ENCODE data around the gene HEATR5A. TPM values are rescaled to one million over a fixed set of nuclear protein-coding genes. Genes with fewer than 3 reads are reported as not detected.
"Not testable (repeated sequence)": the region's sequence is repeated elsewhere in the genome, so short reads cannot be mapped to it uniquely, and the experiment has no call there.

The HEATR5A gene
- total RNA-seq, 1 experiment from 2014 or later, result 19.0 TPM

- Histone ChIP-seq H3K27me3 (replicated peaks; ENCODE audit: insufficient read depth, low read depth, low read length, poor library complexity) (no peaks in the 10 kb centered on the region), H3K9me3 (ENCODE audit: low read depth, low read length, poor library complexity, severe bottlenecking) (no peaks in the 10 kb centered on the region), H3K4me3 (ENCODE audit: low read depth, low read length, poor library complexity, severe bottlenecking) (no peak overlapping the region), H3K4me1 (ENCODE audit: insufficient read depth, low read length, poor library complexity, severe bottlenecking) (peaks cover 4% of the 10 kb centered on the region), H3K36me3 (ENCODE audit: insufficient read depth, low read length, poor library complexity, severe bottlenecking) (no peaks in the 10 kb centered on the region), H3K27ac (ENCODE audit: low read depth, low read length, poor library complexity, severe bottlenecking) (no peak overlapping the region)
- no TSS peak for BruUV-seq (replicated peaks)
- CTCF ChIA-PET, result no interaction called here
- DNase-seq (ENCODE audit: low spot score), result no peak
- POLR2A ChIA-PET (ENCODE audit: low non-redundant PET), result interaction anchor here (0.6 kb wide), 1 partner anchor 91 kb away, joined by 7 read pairs; no protein-coding TSS in a partner anchor
- no peak for TF ChIP-seq EZH2 (IDR thresholded peaks at IDR 0.05; ENCODE audit: borderline replicate concordance, low read depth, low read length, poor library complexity, severe bottlenecking)
- TF ChIP-seq CTCF (conservative IDR thresholded peaks at IDR 0.05; ENCODE audit: low read depth, low read length), result no peak
- intact Hi-C loops (cut with micrococcal nuclease; ENCODE audit: unreplicated experiment), result no loop called here
Observed at GRCh38 chr14:31261523-31261858, 158.9 kb downstream of the HEATR5A start.

- H3K36me3 ChIP-seq (ENCODE audit: insufficient read depth, low read length, poor library complexity, severe bottlenecking); CTCF ChIA-PET; H3K9me3 ChIP-seq (ENCODE audit: low read depth, low read length, poor library complexity, severe bottlenecking); H3K4me1 ChIP-seq (ENCODE audit: insufficient read depth, low read length, poor library complexity, severe bottlenecking); POLR2A ChIA-PET (ENCODE audit: low non-redundant PET); H3K4me3 ChIP-seq (ENCODE audit: low read depth, low read length, poor library complexity, severe bottlenecking); DNase-seq (ENCODE audit: low spot score); H3K27ac ChIP-seq (ENCODE audit: low read depth, low read length, poor library complexity, severe bottlenecking); intact Hi-C loops (cut with micrococcal nuclease; ENCODE audit: unreplicated experiment); H3K27me3 ChIP-seq (replicated peaks; ENCODE audit: insufficient read depth, low read depth, low read length, poor library complexity); BruUV-seq (replicated peaks): not testable (repeated sequence)
Observed at GRCh38 chr14:31259040-31259435, 161.3 kb downstream of the HEATR5A start.

- DNase-seq (ENCODE audit: low spot score), result no peak
- no peak overlapping the region for H3K27ac ChIP-seq (ENCODE audit: low read depth, low read length, poor library complexity, severe bottlenecking)
- no TSS peak for BruUV-seq (replicated peaks)
- POLR2A ChIA-PET (ENCODE audit: low non-redundant PET), result no interaction called here
- TF ChIP-seq EZH2 (IDR thresholded peaks at IDR 0.05; ENCODE audit: borderline replicate concordance, low read depth, low read length, poor library complexity, severe bottlenecking) (no peak), CTCF (conservative IDR thresholded peaks at IDR 0.05; ENCODE audit: low read depth, low read length) (no peak)
- intact Hi-C loops (cut with micrococcal nuclease; ENCODE audit: unreplicated experiment), result no loop called here
- no peaks in the 10 kb centered on the region for H3K36me3 ChIP-seq (ENCODE audit: insufficient read depth, low read length, poor library complexity, severe bottlenecking)
- H3K9me3 ChIP-seq (ENCODE audit: low read depth, low read length, poor library complexity, severe bottlenecking), result no peaks in the 10 kb centered on the region
- no peak overlapping the region for H3K4me3 ChIP-seq (ENCODE audit: low read depth, low read length, poor library complexity, severe bottlenecking)
- CTCF ChIA-PET, result no interaction called here
- peaks cover 4% of the 10 kb centered on the region for H3K4me1 ChIP-seq (ENCODE audit: insufficient read depth, low read length, poor library complexity, severe bottlenecking)
- H3K27me3 ChIP-seq (replicated peaks; ENCODE audit: insufficient read depth, low read depth, low read length, poor library complexity), result no peaks in the 10 kb centered on the region
Observed at GRCh38 chr14:31258427-31259039, 161.8 kb downstream of the HEATR5A start.

GRCh38 chr14:31257554-31258426, 162.6 kb downstream of the HEATR5A start:
- H3K27ac ChIP-seq (ENCODE audit: low read depth, low read length, poor library complexity, severe bottlenecking); H3K27me3 ChIP-seq (replicated peaks; ENCODE audit: insufficient read depth, low read depth, low read length, poor library complexity); POLR2A ChIA-PET (ENCODE audit: low non-redundant PET); intact Hi-C loops (cut with micrococcal nuclease; ENCODE audit: unreplicated experiment); H3K9me3 ChIP-seq (ENCODE audit: low read depth, low read length, poor library complexity, severe bottlenecking); BruUV-seq (replicated peaks); H3K36me3 ChIP-seq (ENCODE audit: insufficient read depth, low read length, poor library complexity, severe bottlenecking); H3K4me3 ChIP-seq (ENCODE audit: low read depth, low read length, poor library complexity, severe bottlenecking); DNase-seq (ENCODE audit: low spot score); H3K4me1 ChIP-seq (ENCODE audit: insufficient read depth, low read length, poor library complexity, severe bottlenecking): not testable (repeated sequence)
- CTCF ChIA-PET, result interaction anchor here (0.6 kb wide), 1 partner anchor 734 kb away, joined by 3 read pairs; no protein-coding TSS in a partner anchor
